CD4-positive, alpha-beta T cell treated with Interleukin-17A for 4 hours (primary cell): ENCODE results near the gene DBF4B.
A peak's percentile ranks its signal among the peaks of the same experiment; 100 is the strongest.

ENCODE experiments used
- DNase-seq: peaks from one replicate; pipeline ENCODE4 v3.0.0-alpha.2; 2020; ENCODE audit warnings: mixed read lengths

DBF4B gene

GRCh38 chr17:44779211-44780025 lies 71.0 kb downstream of the DBF4B start:
- peak; percentile 90 for DNase-seq

- no peak for DNase-seq
Measured at GRCh38 chr17:44780161-44780560, 71.7 kb downstream of the DBF4B start.

- no peak for DNase-seq
Measured at GRCh38 chr17:44780845-44781480, 72.5 kb downstream of the DBF4B start.

- no peak for DNase-seq
Measured at GRCh38 chr17:44781551-44782325, 73.3 kb downstream of the DBF4B start.

GRCh38 chr17:44782326-44782850 lies 73.9 kb downstream of the DBF4B start:
- no peak for DNase-seq

- DNase-seq: no peak
Measured at GRCh38 chr17:44785921-44786320, 77.5 kb downstream of the DBF4B start.

GRCh38 chr17:44786551-44787081 lies 78.2 kb downstream of the DBF4B start:
- DNase-seq: no peak

- no peak for DNase-seq
Measured at GRCh38 chr17:44787271-44787940, 78.9 kb downstream of the DBF4B start.

GRCh38 chr17:44788139-44788538 lies 79.7 kb downstream of the DBF4B start:
- no peak for DNase-seq

- DNase-seq: no peak
Measured at GRCh38 chr17:44792276-44792675, 83.8 kb downstream of the DBF4B start.

GRCh38 chr17:44793885-44794842 lies 85.7 kb downstream of the DBF4B start:
- DNase-seq: no peak

GRCh38 chr17:44794851-44795413 lies 86.5 kb downstream of the DBF4B start:
- DNase-seq: no peak

- DNase-seq: no peak
Measured at GRCh38 chr17:44795421-44795820, 87.0 kb downstream of the DBF4B start.

GRCh38 chr17:44795928-44796327 lies 87.5 kb downstream of the DBF4B start:
- DNase-seq: no peak

GRCh38 chr17:44796731-44797130 lies 88.3 kb downstream of the DBF4B start:
- no peak for DNase-seq

GRCh38 chr17:44797802-44798201 lies 89.3 kb downstream of the DBF4B start:
- DNase-seq: no peak

GRCh38 chr17:44798356-44798755 lies 89.9 kb downstream of the DBF4B start:
- DNase-seq: no peak
